Skeletal muscle tissue (tissue), 1 donor: Measurements from ENCODE around the gene TCTA. TPM values are rescaled to one million over a fixed set of nuclear protein-coding genes. Genes with fewer than 3 reads are reported as not detected.

ENCODE experiments used
- total RNA-seq: library from RNA; depleted of rRNA; stranded (reverse); fragments of >200 nt; gene quantifications from one replicate; pipeline ENCODE4 v1.2.3, GENCODE V29; 2014

TCTA gene
- total RNA-seq, 1 donor from 2014 or later = 8.9 TPM

Other genes starting within 250 kb of the TCTA start
- gene CCDC71, start 246.1 kb upstream of the TCTA start, total RNA-seq = 11.5 TPM
- 83.5 TPM for gene KLHDC8B, start 240.8 kb upstream of the TCTA start, total RNA-seq
- 1.6 TPM for gene C3orf62, start 135.2 kb upstream of the TCTA start, total RNA-seq
- gene USP4, start 72.4 kb upstream of the TCTA start, total RNA-seq = 18.3 TPM
- 89.2 TPM for gene GPX1, start 54.1 kb upstream of the TCTA start, total RNA-seq
- 291 TPM for gene RHOA, start 447 bp upstream of the TCTA start, total RNA-seq
- gene AMT, start 10.1 kb downstream of the TCTA start, total RNA-seq = 2.6 TPM
- gene NICN1, start 16.9 kb downstream of the TCTA start, total RNA-seq = 2.6 TPM
- 77.2 TPM for gene DAG1, start 57.8 kb downstream of the TCTA start, total RNA-seq
- gene BSN, start 142.1 kb downstream of the TCTA start, total RNA-seq = under 0.01 TPM